Neural cell (in vitro differentiated cells): ENCODE measurements around the gene EIF3C.
"Not testable (repeated sequence)": the region's sequence is repeated elsewhere in the genome, so short reads cannot be mapped to it uniquely, and the experiment has no call there.

Experiments
- CTCF ChIP-seq: fragments of 450-650 bp; IDR thresholded peaks from 2 replicates; pipeline ENCODE4 v1.5.1; 2014; ENCODE audit warnings: antibody characterized with exemption, mild to moderate bottlenecking, moderate library complexity; ENCODE audit not compliant: poor library complexity, severe bottlenecking
- EP300 ChIP-seq: fragments of 450-650 bp; conservative IDR thresholded peaks from 2 replicates; pipeline ENCODE4 v1.6.1; 2014; ENCODE audit warnings: antibody characterized with exemption, mild to moderate bottlenecking, moderate library complexity; ENCODE audit not compliant: poor library complexity, severe bottlenecking
- EZH2 ChIP-seq: fragments of 200-600, 300-800 bp; shearing (Covaris generic), sonication (generic); IDR thresholded peaks from 2 replicates; pipeline ENCODE4 v1.6.1; 2014; ENCODE audit warnings: antibody characterized with exemption, low read length, borderline replicate concordance, mild to moderate bottlenecking; ENCODE audit not compliant: insufficient read depth, poor library complexity, severe bottlenecking
- MXI1 ChIP-seq: fragments of 450-650 bp; conservative IDR thresholded peaks from 2 replicates; pipeline ENCODE4 v1.6.1; 2014; ENCODE audit warnings: antibody characterized with exemption, mild to moderate bottlenecking; ENCODE audit not compliant: poor library complexity, severe bottlenecking
- REST ChIP-seq: IDR thresholded peaks from 2 replicates; pipeline ENCODE4 v1.6.1; 2012; ENCODE audit warnings: borderline replicate concordance
- TAF1 ChIP-seq: IDR thresholded peaks from 2 replicates; pipeline ENCODE4 v1.6.1; 2012; ENCODE audit warnings: low read depth

GRCh38 chr16:28781697-28782096, 70.4 kb downstream of the EIF3C start:
- not testable (repeated sequence) for TF ChIP-seq CTCF, TAF1, MXI1, EP300, EZH2, REST
